Upper lobe of left lung (tissue), 6 donors: ENCODE measurements around the gene EPHB1. TPM values are rescaled to one million over a fixed set of nuclear protein-coding genes. Genes with fewer than 3 reads are reported as not detected.

Experiments
- ATAC-seq, 2 donors: fragments of 200-7000 bp; cut with Tn5 transposase; one replicate each; pipeline ENCODE4 v1.9.1; 2022; ENCODE audit warnings: mild to moderate bottlenecking in 2 of 2, moderate library complexity in 2 of 2; ENCODE audit not compliant: low FRiP score in 2 of 2
- DNase-seq, 2 donors: peaks; one replicate each; pipeline ENCODE4 v3.0.0-alpha.2; 2019 to 2020
- H3K27ac ChIP-seq, 4 donors: fragments of 200-600 bp; sonication (generic); one replicate each; pipeline ENCODE4 v1.5.1; 2016 to 2019
- H3K27me3 ChIP-seq, 4 donors: fragments of 200-600 bp; sonication (generic); one replicate each; pipeline ENCODE4 v1.5.1; 2017 to 2019
- H3K36me3 ChIP-seq, 4 donors: fragments of 200-600 bp; sonication (generic); one replicate each; pipeline ENCODE4 v1.5.1; 2016 to 2019
- H3K4me1 ChIP-seq, 4 donors: fragments of 200-600 bp; sonication (generic); one replicate each; pipeline ENCODE4 v1.5.1; 2018 to 2019
- H3K4me3 ChIP-seq, 4 donors: fragments of 200-600 bp; sonication (generic); one replicate each; pipeline ENCODE4 v1.5.1; 2017 to 2019; ENCODE audit warnings: mild to moderate bottlenecking in 2 of 4, moderate library complexity in 1 of 4
- H3K9me3 ChIP-seq, 4 donors: fragments of 200-600 bp; sonication (generic); one replicate each; pipeline ENCODE4 v1.5.1; 2018 to 2019
- CTCF ChIP-seq, 6 experiments: fragments of 450-650 bp in 4 of 6; fragments of 200-600 bp in 2 of 6; sonication (generic) in 2 of 6; IDR thresholded peaks; one replicate each; pipeline ENCODE4 v1.5.1; 2016 to 2019; ENCODE audit warnings: antibody characterized with exemption in 6 of 6
- EP300 ChIP-seq, 4 donors: sonication (generic); formaldehyde crosslinking; IDR thresholded peaks; one replicate each; pipeline ENCODE4 v1.5.1; 2017; ENCODE audit warnings: antibody characterized with exemption in 4 of 4, control low read depth in 2 of 4
- POLR2A ChIP-seq, 4 donors: fragments of 450-650 bp; IDR thresholded peaks; one replicate each; pipeline ENCODE4 v1.5.1; 2016 to 2017; ENCODE audit warnings: antibody characterized with exemption in 4 of 4, mild to moderate bottlenecking in 2 of 4
- POLR2AphosphoS5 ChIP-seq, 2 donors: sonication (generic); formaldehyde crosslinking; IDR thresholded peaks; one replicate each; pipeline ENCODE4 v1.5.1; 2017; ENCODE audit warnings: antibody characterized with exemption in 2 of 2
- WGBS, 2 donors: methylation state at CpG; one replicate each; pipeline ENCODE4 v1.1.5; 2017 to 2018; 5-methylcytosine and 5-hydroxymethylcytosine counted together
- total RNA-seq, 6 donors: library from RNA; depleted of rRNA in 4 of 6; stranded (reverse); fragments of >200 nt in 4 of 6; gene quantifications; one replicate each; pipeline versions ENCODE4 v1.1.0 to v1.2.1, GENCODE V29; 2016 to 2021
- donor health status: DM: no; HTN: no; CAD: no; lungs with moderate emphysema.
- donor health status: DM: no; HTN: yes; CAD: no; lungs with severe emphysema.

Gene EPHB1
- total RNA-seq, 6 donors from 2014 or later: 1.3 to 14.6 (median 2.4) TPM; not detected in 1

- H3K27me3 ChIP-seq: no peaks in the 10 kb centered on the region
- no peak for DNase-seq
- no peak overlapping the region for H3K4me3 ChIP-seq
- H3K9me3 ChIP-seq: no peaks in the 10 kb centered on the region
- H3K36me3 ChIP-seq: no peaks in the 10 kb centered on the region
- no peak overlapping the region for H3K27ac ChIP-seq
- WGBS, 2 donors: 82 to 88% methylated on average over 6 of the region's 6 CpGs
- no peaks in the 10 kb centered on the region for H3K4me1 ChIP-seq
- ATAC-seq: no peak
- TF ChIP-seq POLR2AphosphoS5 (IDR thresholded peaks at IDR 0.05) (no peak), CTCF (IDR thresholded peaks at IDR 0.05) (no peak), EP300 (IDR thresholded peaks at IDR 0.05) (no peak), POLR2A (IDR thresholded peaks at IDR 0.05) (no peak)
Observed at GRCh38 chr3:135215516-135215915, 420.5 kb downstream of the EPHB1 start.

GRCh38 chr3:135216659-135217058 lies 421.6 kb downstream of the EPHB1 start:
- ATAC-seq (no peak), DNase-seq (no peak)
- Histone ChIP-seq H3K36me3 (no peaks in the 10 kb centered on the region), H3K9me3 (no peaks in the 10 kb centered on the region), H3K4me3 (no peak overlapping the region), H3K27me3 (no peaks in the 10 kb centered on the region), H3K27ac (no peak overlapping the region), H3K4me1 (no peaks in the 10 kb centered on the region)
- no peak for TF ChIP-seq CTCF (IDR thresholded peaks at IDR 0.05)
- TF ChIP-seq EP300 (IDR thresholded peaks at IDR 0.05): no peak
- no peak for TF ChIP-seq POLR2A (IDR thresholded peaks at IDR 0.05)
- no peak for TF ChIP-seq POLR2AphosphoS5 (IDR thresholded peaks at IDR 0.05)
- WGBS, 2 donors: 73 to 76% methylated on average over 3 of the region's 3 CpGs

GRCh38 chr3:135217730-135218129 lies 422.7 kb downstream of the EPHB1 start:
- DNase-seq (no peak), ATAC-seq (no peak)
- no peaks in the 10 kb centered on the region for H3K36me3 ChIP-seq
- no peak overlapping the region for H3K4me3 ChIP-seq
- H3K4me1 ChIP-seq: no peaks in the 10 kb centered on the region
- 65 to 84% methylated on average over 3 of the region's 3 CpGs for WGBS, 2 donors
- TF ChIP-seq CTCF (IDR thresholded peaks at IDR 0.05) (no peak), POLR2AphosphoS5 (IDR thresholded peaks at IDR 0.05) (no peak), EP300 (IDR thresholded peaks at IDR 0.05) (no peak), POLR2A (IDR thresholded peaks at IDR 0.05) (no peak)
- H3K27me3 ChIP-seq: no peaks in the 10 kb centered on the region
- H3K9me3 ChIP-seq: no peaks in the 10 kb centered on the region
- no peak overlapping the region for H3K27ac ChIP-seq

- Histone ChIP-seq H3K27ac (no peak overlapping the region), H3K4me1 (no peaks in the 10 kb centered on the region), H3K4me3 (no peak overlapping the region), H3K36me3 (no peaks in the 10 kb centered on the region), H3K27me3 (no peaks in the 10 kb centered on the region), H3K9me3 (no peaks in the 10 kb centered on the region)
- ATAC-seq (no peak), DNase-seq (no peak)
- TF ChIP-seq POLR2AphosphoS5 (IDR thresholded peaks at IDR 0.05) (no peak), CTCF (IDR thresholded peaks at IDR 0.05) (no peak), EP300 (IDR thresholded peaks at IDR 0.05) (no peak), POLR2A (IDR thresholded peaks at IDR 0.05) (no peak)
Observed at GRCh38 chr3:135218304-135218703, 423.2 kb downstream of the EPHB1 start.

GRCh38 chr3:135218782-135219181 lies 423.7 kb downstream of the EPHB1 start:
- no peak for DNase-seq
- ATAC-seq: no peak
- Histone ChIP-seq H3K4me3 (no peak overlapping the region), H3K9me3 (no peaks in the 10 kb centered on the region), H3K27me3 (no peaks in the 10 kb centered on the region), H3K4me1 (no peaks in the 10 kb centered on the region), H3K36me3 (no peaks in the 10 kb centered on the region), H3K27ac (no peak overlapping the region)
- 84 to 90% methylated on average over 4 of the region's 4 CpGs for WGBS, 2 donors
- no peak for TF ChIP-seq EP300 (IDR thresholded peaks at IDR 0.05)
- no peak for TF ChIP-seq CTCF (IDR thresholded peaks at IDR 0.05)
